DOHH2 (cell line): ENCODE results near the gene EMX1.

ENCODE experiments used
- H3F3A ChIP-seq: fragments of 200-600 bp; sonication (generic), shearing (Covaris generic); 2 replicates; pipeline ENCODE4 v1.6.0; 2016; ENCODE audit warnings: antibody characterized with exemption, mild to moderate bottlenecking; ENCODE audit not compliant: control insufficient read depth, insufficient read depth
- H3K27ac ChIP-seq: fragments of 200-600 bp; sonication (generic); 2 replicates; pipeline ENCODE4 v1.5.1; 2014; ENCODE audit warnings: low read depth, mild to moderate bottlenecking, low read length, moderate library complexity
- H3K27me3 ChIP-seq: fragments of 200-600 bp; sonication (generic); 2 replicates; pipeline ENCODE4 v1.6.1; 2014; ENCODE audit warnings: mild to moderate bottlenecking, low read length, mixed read lengths; ENCODE audit not compliant: control insufficient read depth
- H3K36me3 ChIP-seq: fragments of 200-600 bp; sonication (generic); 2 replicates; pipeline ENCODE4 v1.6.1; 2014; ENCODE audit warnings: mild to moderate bottlenecking, low read length, moderate library complexity, mixed read lengths; ENCODE audit not compliant: control insufficient read depth
- H3K4me1 ChIP-seq: fragments of 200-600 bp; sonication (generic); 2 replicates; pipeline ENCODE4 v1.6.1; 2014; ENCODE audit warnings: mild to moderate bottlenecking, low read length, mixed read lengths; ENCODE audit not compliant: control insufficient read depth
- H3K4me2 ChIP-seq: fragments of 200-600 bp; sonication (generic); 2 replicates; pipeline ENCODE4 v1.6.0; 2014; ENCODE audit warnings: mild to moderate bottlenecking, low read length, moderate library complexity
- H3K4me3 ChIP-seq: fragments of 200-600 bp; sonication (generic); 2 replicates; pipeline ENCODE4 v1.5.1; 2014; ENCODE audit warnings: mild to moderate bottlenecking, low read length, mixed read lengths
- H3K79me2 ChIP-seq: fragments of 200-600 bp; sonication (generic); 2 replicates; pipeline ENCODE4 v1.6.1; 2014; ENCODE audit warnings: mild to moderate bottlenecking, low read length, mixed read lengths; ENCODE audit not compliant: control insufficient read depth
- H3K9me2 ChIP-seq: fragments of 200-600 bp; sonication (generic); replicated peaks from 2 replicates; pipeline ENCODE4 v1.6.1; 2014; ENCODE audit warnings: mild to moderate bottlenecking, low read length, mixed read lengths; ENCODE audit not compliant: control insufficient read depth
- H3K9me3 ChIP-seq: fragments of 200-600 bp; sonication (generic); 2 replicates; pipeline ENCODE4 v1.6.1; 2014; ENCODE audit warnings: antibody characterized with exemption, low read length, mixed read lengths; ENCODE audit not compliant: control insufficient read depth, insufficient read depth
- H4K20me1 ChIP-seq: fragments of 200-600 bp; sonication (generic); 2 replicates; pipeline ENCODE4 v1.6.0; 2014; ENCODE audit warnings: low read depth, mild to moderate bottlenecking, antibody characterized with exemption, low read length, moderate library complexity; ENCODE audit not compliant: control insufficient read depth, insufficient read depth
- CTCF ChIP-seq: fragments of 200-600 bp; sonication (generic); IDR thresholded peaks from one replicate; pipeline ENCODE4 v1.5.1; 2014; ENCODE audit warnings: antibody characterized with exemption, mild to moderate bottlenecking, low read depth, low read length; ENCODE audit not compliant: poor library complexity, severe bottlenecking
- EZH2phosphoT487 ChIP-seq: fragments of 200-600 bp; sonication (generic); IDR thresholded peaks from 2 replicates; pipeline ENCODE4 v1.6.1; 2017; ENCODE audit warnings: borderline replicate concordance, mild to moderate bottlenecking, antibody characterized with exemption, low read length, moderate library complexity, mixed read lengths

The EMX1 gene

GRCh38 chr2:72961036-72961720, 43.9 kb downstream of the EMX1 start:
- no peaks in the 10 kb centered on the region for H3K4me1 ChIP-seq
- no peaks in the 10 kb centered on the region for H3K27me3 ChIP-seq
- H3F3A ChIP-seq: no peaks in the 10 kb centered on the region
- no peak overlapping the region for H3K27ac ChIP-seq
- H3K9me3 ChIP-seq: no peaks in the 10 kb centered on the region
- H3K9me2 ChIP-seq: no peaks in the 10 kb centered on the region
- no peaks in the 10 kb centered on the region for H4K20me1 ChIP-seq
- H3K79me2 ChIP-seq: no peaks in the 10 kb centered on the region
- no peak for TF ChIP-seq EZH2phosphoT487
- TF ChIP-seq CTCF: no peak
- no peak overlapping the region for H3K4me3 ChIP-seq
- H3K4me2 ChIP-seq: no peak overlapping the region
- H3K36me3 ChIP-seq: no peaks in the 10 kb centered on the region

DNA sequence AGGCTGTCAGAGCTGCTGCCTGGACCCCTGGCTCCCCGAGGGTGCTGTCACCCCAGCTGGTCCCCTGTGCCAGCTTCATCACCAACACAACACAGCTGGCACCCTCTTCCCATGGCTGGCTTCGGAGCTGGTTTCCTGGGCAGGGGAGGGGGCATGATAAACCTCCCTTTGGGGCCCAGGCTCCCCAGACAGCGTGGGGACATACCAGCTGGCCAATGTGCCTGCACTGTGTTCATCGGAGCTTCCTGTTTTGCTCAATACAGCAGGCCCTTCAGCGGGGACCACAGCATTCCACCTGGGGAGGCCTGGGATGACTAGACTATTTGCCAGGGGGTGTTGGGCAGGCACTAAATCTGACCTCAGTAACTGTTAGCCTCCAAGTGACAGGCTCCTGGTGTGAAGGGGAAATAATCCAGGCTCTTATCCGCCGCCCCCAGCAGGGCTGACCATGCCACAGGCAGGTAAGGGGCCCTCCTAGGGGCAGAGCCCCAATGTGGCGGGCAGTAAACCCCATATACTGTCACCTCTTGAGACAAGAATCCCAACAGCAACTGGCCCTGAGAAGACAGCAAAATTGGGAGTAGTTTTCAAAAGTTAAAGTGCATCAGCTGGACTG, 44.6 kb downstream of the EMX1 start:
- Histone ChIP-seq H3K9me2 (no peaks in the 10 kb centered on the region), H3K27me3 (no peaks in the 10 kb centered on the region), H3K27ac (no peak overlapping the region), H3F3A (no peaks in the 10 kb centered on the region), H3K4me3 (no peak overlapping the region), H3K9me3 (no peaks in the 10 kb centered on the region), H4K20me1 (no peaks in the 10 kb centered on the region), H3K36me3 (no peaks in the 10 kb centered on the region), H3K4me2 (no peak overlapping the region), H3K79me2 (no peaks in the 10 kb centered on the region), H3K4me1 (no peaks in the 10 kb centered on the region)
- TF ChIP-seq EZH2phosphoT487: no peak
- TF ChIP-seq CTCF: no peak

DNA sequence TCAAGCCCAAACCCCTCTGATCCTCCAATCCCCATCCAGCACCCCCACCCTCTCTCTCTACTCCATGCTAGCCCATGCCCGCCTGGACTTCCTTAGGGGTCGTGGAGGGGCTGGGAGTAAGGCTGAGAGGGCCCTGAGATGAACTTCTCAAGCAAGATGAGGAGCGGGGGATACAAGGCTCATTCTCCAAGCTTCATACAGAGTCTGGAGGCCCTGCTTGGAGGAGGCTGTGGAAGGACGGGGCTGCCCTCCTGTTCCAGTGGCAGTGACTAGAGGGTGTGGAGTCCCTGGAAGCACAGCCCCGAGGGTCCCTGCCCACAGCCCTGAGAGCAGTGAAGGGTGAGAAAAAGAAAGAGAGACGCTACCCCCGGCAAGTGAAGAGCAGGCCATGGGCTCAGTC, 45.6 kb downstream of the EMX1 start:
- no peaks in the 10 kb centered on the region for H3K36me3 ChIP-seq
- no peaks in the 10 kb centered on the region for H3F3A ChIP-seq
- no peak overlapping the region for H3K4me2 ChIP-seq
- H3K9me2 ChIP-seq: no peaks in the 10 kb centered on the region
- no peaks in the 10 kb centered on the region for H4K20me1 ChIP-seq
- TF ChIP-seq EZH2phosphoT487 (no peak), CTCF (no peak)
- H3K27me3 ChIP-seq: no peaks in the 10 kb centered on the region
- H3K4me1 ChIP-seq: no peaks in the 10 kb centered on the region
- no peaks in the 10 kb centered on the region for H3K79me2 ChIP-seq
- H3K27ac ChIP-seq: no peak overlapping the region
- no peaks in the 10 kb centered on the region for H3K9me3 ChIP-seq
- no peak overlapping the region for H3K4me3 ChIP-seq
